Glutamatergic neuron (in vitro differentiated cells): ENCODE results near the gene DST. TPM values are rescaled to one million over a fixed set of nuclear protein-coding genes. Genes with fewer than 3 reads are reported as not detected.
A peak's percentile ranks its signal among the peaks of the same experiment; 100 is the strongest.

Experiments used
- DNase-seq: peaks from one replicate; pipeline ENCODE4 v3.0.0; 2022
- H3K27ac Mint-ChIP-seq: one replicate; pipeline ENCODE4 v1.8.0; 2020; ENCODE audit warnings: mild to moderate bottlenecking, mixed read lengths, inconsistent platforms; ENCODE audit not compliant: unreplicated experiment
- H3K27me3 Mint-ChIP-seq: one replicate; pipeline ENCODE4 v1.8.0; 2020; ENCODE audit warnings: mild to moderate bottlenecking, moderate library complexity, mixed read lengths, inconsistent platforms; ENCODE audit not compliant: unreplicated experiment
- H3K36me3 Mint-ChIP-seq: one replicate; pipeline ENCODE4 v1.8.0; 2020; ENCODE audit warnings: mild to moderate bottlenecking, mixed read lengths, inconsistent platforms; ENCODE audit not compliant: unreplicated experiment
- H3K4me1 Mint-ChIP-seq: one replicate; pipeline ENCODE4 v1.8.0; 2020; ENCODE audit warnings: mild to moderate bottlenecking, low read depth, mixed read lengths, inconsistent platforms; ENCODE audit not compliant: unreplicated experiment
- H3K4me3 Mint-ChIP-seq: one replicate; pipeline ENCODE4 v1.8.0; 2020; ENCODE audit warnings: mild to moderate bottlenecking, mixed read lengths, inconsistent platforms; ENCODE audit not compliant: unreplicated experiment
- H3K9me3 Mint-ChIP-seq: one replicate; pipeline ENCODE4 v1.8.0; 2020; ENCODE audit warnings: mild to moderate bottlenecking, moderate library complexity, mixed read lengths, inconsistent platforms; ENCODE audit not compliant: unreplicated experiment
- CTCF ChIP-seq: fragments of 200-600 bp; sonication (generic); IDR thresholded peaks from one replicate; pipeline ENCODE4 v1.5.0; 2021; ENCODE audit not compliant: partially characterized antibody, unreplicated experiment
- total RNA-seq: library from RNA; stranded (reverse); fragmentation: NEBNext Ultra II Directional; extraction: Animal tissue kit (Norgen Biotek cat#: 25700); gene quantifications from one replicate; pipeline ENCODE4 v1.2.1, GENCODE V29; 2021; ENCODE audit not compliant: unreplicated experiment

Gene DST
- total RNA-seq, 1 donor from 2014 or later, result 981 TPM

- no peak for DNase-seq
- no peak overlapping the region for H3K27ac Mint-ChIP-seq
- H3K27me3 Mint-ChIP-seq, result peaks cover 5% of the 10 kb centered on the region
- peaks cover 6% of the 10 kb centered on the region for H3K4me1 Mint-ChIP-seq
- peaks cover 16% of the 10 kb centered on the region for H3K36me3 Mint-ChIP-seq
- H3K9me3 Mint-ChIP-seq, result peaks cover 10% of the 10 kb centered on the region
- no peak overlapping the region for H3K4me3 Mint-ChIP-seq
- TF ChIP-seq CTCF, result no peak
These were observed 61.3 kb downstream of the DST start for GRCh38 chr6:56581296-56581925.

- Mint-ChIP-seq H3K27me3 (peaks cover 5% of the 10 kb centered on the region), H3K9me3 (peaks cover 15% of the 10 kb centered on the region), H3K36me3 (peaks cover 9% of the 10 kb centered on the region), H3K4me3 (no peak overlapping the region), H3K27ac (no peak overlapping the region), H3K4me1 (peaks cover 10% of the 10 kb centered on the region)
- no peak for DNase-seq
- no peak for TF ChIP-seq CTCF
These were observed 62.4 kb downstream of the DST start for GRCh38 chr6:56580271-56580670.

GRCh38 chr6:56579155-56579851 lies 63.4 kb downstream of the DST start:
- no peak for TF ChIP-seq CTCF
- peaks cover 15% of the 10 kb centered on the region for H3K4me1 Mint-ChIP-seq
- no peak overlapping the region for H3K27ac Mint-ChIP-seq
- H3K9me3 Mint-ChIP-seq, result peaks cover 15% of the 10 kb centered on the region
- no peak overlapping the region for H3K4me3 Mint-ChIP-seq
- H3K27me3 Mint-ChIP-seq, result peaks cover 5% of the 10 kb centered on the region
- DNase-seq, result no peak
- peaks cover 9% of the 10 kb centered on the region for H3K36me3 Mint-ChIP-seq

- Mint-ChIP-seq H3K27ac (peak overlapping the region; percentile 36), H3K27me3 (no peaks in the 10 kb centered on the region), H3K4me1 (peaks cover 33% of the 10 kb centered on the region), H3K9me3 (peaks cover 8% of the 10 kb centered on the region), H3K36me3 (no peaks in the 10 kb centered on the region), H3K4me3 (no peak overlapping the region)
- TF ChIP-seq CTCF, result no peak
- DNase-seq, result no peak
These were observed 67.0 kb downstream of the DST start for GRCh38 chr6:56575736-56576135.

- no peak for DNase-seq
- Mint-ChIP-seq H3K27ac (no peak overlapping the region), H3K27me3 (no peaks in the 10 kb centered on the region), H3K9me3 (peaks cover 8% of the 10 kb centered on the region), H3K36me3 (no peaks in the 10 kb centered on the region), H3K4me3 (no peak overlapping the region), H3K4me1 (peaks cover 34% of the 10 kb centered on the region)
- TF ChIP-seq CTCF, result no peak
These were observed 68.4 kb downstream of the DST start for GRCh38 chr6:56574292-56574691.
